ENCODE results near the gene HSD3B1. TPM values are rescaled to one million over a fixed set of nuclear protein-coding genes. Genes with fewer than 3 reads are reported as not detected.
"Not testable (repeated sequence)": the region's sequence is repeated elsewhere in the genome, so short reads cannot be mapped to it uniquely, and the experiment has no call there.

HSD3B1 gene
- total RNA-seq, 1 experiment from 2014 or later: not detected

- not testable (repeated sequence) for H3K27ac Mint-ChIP-seq; DNase-seq (ENCODE audit: low spot score)
- H3K27me3 Mint-ChIP-seq (ENCODE audit: low read depth): peaks cover 12% of the 10 kb centered on the region; the same call in 1 of the 2 replicates
Observed at GRCh38 chr1:119517667-119518066, 10.7 kb downstream of the HSD3B1 start.

GRCh38 chr1:119531606-119532323 is 24.8 kb downstream of the HSD3B1 start:
- Mint-ChIP-seq H3K9me3 (peaks cover 35% of the 10 kb centered on the region), H3K4me1 (no peaks in the 10 kb centered on the region), H3K27ac (no peak overlapping the region), H3K36me3 (no peaks in the 10 kb centered on the region), H3K27me3 (ENCODE audit: low read depth) (peaks cover 9% of the 10 kb centered on the region), H3K4me3 (no peak overlapping the region)
- TF ChIP-seq SOX15 (CRISPR knock-in tag; IDR thresholded peaks at IDR 0.05) (no peak), IRF2 (CRISPR knock-in tag; IDR thresholded peaks at IDR 0.05; ENCODE audit: borderline replicate concordance, low read depth) (no peak), USF2 (CRISPR knock-in tag; IDR thresholded peaks at IDR 0.05) (no peak), EMX1 (CRISPR knock-in tag; IDR thresholded peaks at IDR 0.05) (no peak), FOXP1 (CRISPR knock-in tag; IDR thresholded peaks at IDR 0.05; ENCODE audit: borderline replicate concordance) (no peak), TP53 (CRISPR knock-in tag; IDR thresholded peaks at IDR 0.05) (no peak), KAT7 (CRISPR knock-in tag; IDR thresholded peaks at IDR 0.05; ENCODE audit: borderline replicate concordance) (no peak), SMAD3 (CRISPR knock-in tag; IDR thresholded peaks at IDR 0.05; ENCODE audit: borderline replicate concordance) (no peak), FOXJ3 (CRISPR knock-in tag; IDR thresholded peaks at IDR 0.05; ENCODE audit: borderline replicate concordance) (no peak), FOXP4 (CRISPR knock-in tag; IDR thresholded peaks at IDR 0.05) (no peak), NR3C1 (CRISPR knock-in tag; conservative IDR thresholded peaks at IDR 0.05; ENCODE audit: low read depth) (no peak), GTF2I (CRISPR knock-in tag; conservative IDR thresholded peaks at IDR 0.05) (no peak), HMGXB4 (CRISPR knock-in tag; IDR thresholded peaks at IDR 0.05) (no peak), IRF1 (CRISPR knock-in tag; IDR thresholded peaks at IDR 0.05) (no peak), PRRX2 (CRISPR knock-in tag; IDR thresholded peaks at IDR 0.05) (no peak), ZNF263 (CRISPR knock-in tag; IDR thresholded peaks at IDR 0.05; ENCODE audit: low read depth) (no peak), TEAD4 (CRISPR knock-in tag; IDR thresholded peaks at IDR 0.05) (no peak), NFYB (CRISPR knock-in tag; conservative IDR thresholded peaks at IDR 0.05; ENCODE audit: low read depth) (no peak)
- POLR2A ChIA-PET: no interaction called here
- CTCF ChIA-PET: interaction anchor here (1.1 to 2.5 kb wide), 4 partner anchors 12 to 80 kb away, joined by 3 to 7 read pairs (median 4); no protein-coding TSS in a partner anchor
- no peak for ATAC-seq
- DNase-seq (ENCODE audit: low spot score): no peak

More at GRCh38 chr1:119517667-119518066, 10.7 kb downstream of the HSD3B1 start:
- H3K36me3 Mint-ChIP-seq, POLR2A ChIA-PET, H3K9me3 Mint-ChIP-seq, ATAC-seq, H3K4me3 Mint-ChIP-seq, H3K4me1 Mint-ChIP-seq: not testable (repeated sequence)
- CTCF ChIA-PET: interaction anchor here (1.4 to 3.0 kb wide), 4 partner anchors 26 to 144 kb away, joined by 4 to 24 read pairs (median 10); no protein-coding TSS in a partner anchor

All from WTC11 (cell line).